HG02973 (cell line): ENCODE data around the gene KCNIP4.
"Not testable (repeated sequence)": the region's sequence is repeated elsewhere in the genome, so short reads cannot be mapped to it uniquely, and the experiment has no call there.

Experiments used
- ATAC-seq: cut with Tn5 transposase; IDR thresholded peaks from one replicate; pipeline ENCODE4 v1.9.1; 2021; ENCODE audit warnings: moderate library complexity; ENCODE audit not compliant: unreplicated experiment

KCNIP4 gene

DNA sequence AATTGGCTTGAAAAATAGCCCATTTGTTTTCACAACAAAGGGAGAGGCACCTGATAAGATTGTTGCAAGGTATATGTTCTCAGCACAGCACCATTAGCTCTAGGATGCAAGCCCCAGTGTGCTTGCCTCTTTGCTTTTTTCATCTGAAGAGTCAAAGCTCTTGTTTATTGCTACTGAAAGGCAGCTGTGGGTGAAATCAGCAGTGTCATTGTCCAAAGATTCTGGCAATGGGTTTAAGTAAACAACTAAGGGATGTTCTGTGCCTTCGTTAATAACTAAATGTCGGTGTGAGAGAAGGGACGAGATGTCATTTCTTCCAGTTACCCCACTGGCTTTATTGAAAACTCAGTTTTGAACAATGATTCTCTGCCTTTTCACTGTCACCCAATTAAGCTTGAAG lies 567.7 kb downstream of the KCNIP4 start:
- no peak for ATAC-seq

DNA sequence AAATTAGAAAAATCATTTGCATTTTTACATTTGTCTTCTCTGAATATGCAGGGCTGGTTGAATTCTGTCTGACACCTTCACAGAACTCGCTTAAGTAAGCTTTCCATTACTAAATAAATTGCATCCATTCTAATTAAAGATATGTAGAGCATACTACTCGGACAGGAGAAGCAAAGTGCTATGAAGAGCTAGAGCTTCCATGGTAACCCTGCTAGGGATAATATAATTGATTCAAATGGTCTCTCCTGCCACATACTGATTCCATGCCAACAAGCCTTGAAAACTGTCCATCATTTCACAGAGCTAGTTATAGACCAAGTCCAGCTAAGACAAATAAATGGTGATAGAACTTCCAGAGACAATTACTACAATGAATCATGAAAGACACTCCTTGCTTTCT lies 571.5 kb downstream of the KCNIP4 start:
- no peak for ATAC-seq

DNA sequence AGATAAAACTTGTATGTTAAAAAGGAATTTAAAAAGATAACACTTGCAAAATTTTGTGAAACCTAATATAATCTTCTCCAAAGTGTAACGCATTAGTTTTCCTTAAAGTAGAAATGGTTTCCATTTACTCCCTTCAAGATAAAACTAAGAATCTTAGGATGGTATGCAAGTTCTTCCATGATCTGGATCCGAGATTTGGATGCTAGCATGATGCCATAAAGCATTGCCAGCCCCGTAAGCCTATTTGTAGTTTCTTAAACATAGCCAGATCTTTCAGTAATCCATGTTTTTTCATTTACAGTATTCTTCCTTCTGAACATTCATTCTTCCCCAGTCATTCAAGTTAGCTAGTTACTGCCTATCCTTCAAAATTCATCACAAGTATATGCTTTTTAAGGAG lies 572.4 kb downstream of the KCNIP4 start:
- ATAC-seq, result no peak

DNA sequence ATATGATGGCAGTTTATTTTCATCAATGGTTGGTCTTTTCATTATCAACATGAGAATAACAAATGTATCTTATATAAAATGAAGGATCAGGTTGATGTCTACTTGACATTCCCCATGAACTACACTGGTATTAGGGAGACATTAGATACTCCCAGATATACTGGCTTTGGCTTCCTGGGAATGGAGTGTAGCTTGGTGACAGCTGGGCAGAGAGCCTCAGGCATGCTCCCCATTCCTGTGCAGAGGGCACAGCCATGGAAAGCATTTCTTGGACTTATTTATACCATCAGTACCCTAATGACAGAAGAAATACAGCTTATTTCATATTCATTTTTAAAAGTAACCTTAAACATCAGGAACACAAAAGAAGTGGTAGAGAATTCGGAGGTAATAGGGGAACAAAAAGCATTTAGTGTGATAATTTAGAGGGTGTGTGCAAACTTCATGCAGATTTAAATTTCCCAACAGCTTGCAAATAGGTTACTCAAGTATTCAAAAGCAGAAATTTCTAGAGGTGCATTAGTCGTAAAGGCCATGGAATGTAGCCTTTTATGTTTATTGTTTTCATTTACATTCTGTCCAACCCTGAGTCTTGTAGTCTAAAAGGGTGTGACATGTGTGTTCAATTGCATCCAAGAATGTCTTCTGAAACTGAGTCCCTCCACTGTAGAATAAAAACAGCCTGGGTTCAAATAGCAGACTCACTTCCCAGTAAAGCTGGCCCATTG lies 573.8 kb downstream of the KCNIP4 start:
- ATAC-seq, result no peak

DNA sequence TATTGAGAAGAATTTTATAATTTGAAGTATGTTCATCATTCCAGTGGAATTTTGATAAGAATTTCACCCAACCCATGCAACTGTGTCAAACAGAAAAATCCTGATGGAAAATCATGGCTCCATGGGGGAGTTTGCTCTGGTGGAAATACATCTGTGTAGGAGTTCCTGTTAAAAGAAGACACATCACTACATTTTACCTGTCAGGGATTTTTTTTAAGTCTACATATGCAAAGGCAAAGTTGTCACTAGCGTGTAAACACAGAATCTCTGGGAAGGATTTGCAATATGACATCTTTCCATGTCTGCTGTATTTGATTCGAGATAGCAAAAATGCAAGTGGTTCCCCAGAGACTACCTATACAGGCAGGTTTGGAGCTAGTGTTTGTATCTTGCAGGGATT lies 581.0 kb downstream of the KCNIP4 start:
- ATAC-seq, result no peak

DNA sequence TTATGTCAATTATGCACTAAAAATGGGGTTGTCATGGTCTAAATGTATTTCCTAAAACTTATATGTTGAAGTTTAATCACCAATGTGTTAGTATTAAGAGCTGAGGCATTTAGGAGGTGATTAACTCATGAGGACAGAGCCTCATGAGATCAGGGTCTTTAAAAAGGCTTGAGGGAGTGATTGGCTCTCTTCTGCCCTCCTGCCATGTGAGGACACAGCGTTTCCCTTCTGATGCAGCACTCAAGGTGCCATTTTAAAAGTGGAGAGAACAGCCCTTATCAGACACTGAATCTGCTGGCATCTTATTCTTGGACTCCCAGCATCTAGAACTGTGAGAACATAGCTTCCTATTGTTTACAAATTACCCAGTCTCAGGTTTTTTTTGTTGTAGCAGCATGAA lies 581.7 kb downstream of the KCNIP4 start:
- no peak for ATAC-seq

DNA sequence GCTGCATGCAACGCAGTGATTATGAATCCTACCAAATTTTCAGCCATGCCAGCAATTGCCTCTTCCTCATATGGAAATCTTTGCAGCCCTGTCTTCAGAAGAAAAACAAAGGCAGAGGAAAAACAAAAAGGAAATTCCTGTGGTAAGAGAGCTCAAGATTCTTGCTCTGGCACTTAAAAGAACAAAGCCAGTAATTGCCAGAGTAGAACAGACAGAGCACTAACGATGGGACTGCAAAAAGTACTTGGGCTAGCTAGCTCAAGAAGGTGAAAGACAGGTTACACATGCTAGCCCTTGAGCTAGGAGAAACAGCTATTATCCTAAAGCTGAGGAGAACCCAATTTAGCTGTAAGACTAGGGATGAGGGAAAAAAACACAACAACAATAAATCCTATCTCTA lies 582.3 kb downstream of the KCNIP4 start:
- ATAC-seq, result no peak

DNA sequence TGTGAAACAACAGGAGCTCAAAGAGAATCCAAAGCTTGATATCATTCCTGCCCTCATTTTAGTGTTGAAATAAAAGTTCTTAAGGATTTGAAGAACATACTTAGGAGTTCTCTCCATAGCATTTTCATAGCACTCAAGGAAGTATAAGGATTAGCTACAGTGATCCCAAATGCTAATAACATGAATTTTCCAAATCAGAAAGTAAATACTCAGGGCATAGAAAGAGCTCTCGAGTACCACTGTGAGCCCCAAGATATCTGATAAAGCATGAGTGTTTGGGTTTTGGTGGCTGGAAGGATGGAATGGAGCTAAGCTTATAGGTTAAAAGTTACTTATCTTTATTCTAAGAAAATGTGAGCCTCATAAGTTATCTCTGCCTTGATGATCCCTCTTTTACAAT lies 584.9 kb downstream of the KCNIP4 start:
- no peak for ATAC-seq

DNA sequence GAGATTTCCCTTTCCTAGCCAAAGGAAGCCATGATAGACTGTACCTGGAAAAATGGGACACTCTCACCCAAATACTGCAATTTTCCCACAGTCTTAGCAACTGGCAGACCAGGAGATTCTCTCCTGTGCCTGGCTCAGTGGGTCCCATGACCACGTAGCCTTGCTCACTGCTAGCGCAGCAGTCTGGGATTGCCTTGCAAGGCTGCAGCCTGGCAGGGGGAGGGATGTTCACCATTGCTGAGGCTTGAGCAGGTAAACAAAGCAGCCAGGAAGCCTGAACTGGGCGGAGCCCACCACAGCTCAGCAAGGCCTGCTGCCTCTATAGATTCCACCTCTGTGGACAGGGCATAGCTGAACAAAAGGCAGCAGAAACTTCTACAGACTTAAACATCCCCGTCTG lies 596.2 kb downstream of the KCNIP4 start:
- not testable (repeated sequence) for ATAC-seq

DNA sequence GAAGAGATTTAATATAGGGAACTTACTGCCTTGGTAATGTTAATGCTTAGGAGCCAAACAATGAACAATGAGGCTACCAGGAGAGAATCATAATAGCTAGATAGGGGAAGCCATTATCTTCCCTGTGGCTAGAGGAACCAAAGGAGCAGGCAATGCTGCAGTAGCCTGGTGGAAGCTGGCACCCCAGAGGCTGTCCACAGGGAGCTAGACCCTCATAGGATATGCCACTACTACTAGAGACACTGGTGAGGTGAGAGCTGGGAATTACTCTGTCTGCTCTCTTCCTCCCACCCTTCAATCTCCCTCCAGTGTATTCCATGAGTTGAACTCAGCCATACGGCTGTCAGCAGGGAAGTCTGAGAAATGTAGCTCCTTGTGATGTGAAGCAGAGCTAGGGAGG lies 601.4 kb downstream of the KCNIP4 start:
- ATAC-seq, result no peak

DNA sequence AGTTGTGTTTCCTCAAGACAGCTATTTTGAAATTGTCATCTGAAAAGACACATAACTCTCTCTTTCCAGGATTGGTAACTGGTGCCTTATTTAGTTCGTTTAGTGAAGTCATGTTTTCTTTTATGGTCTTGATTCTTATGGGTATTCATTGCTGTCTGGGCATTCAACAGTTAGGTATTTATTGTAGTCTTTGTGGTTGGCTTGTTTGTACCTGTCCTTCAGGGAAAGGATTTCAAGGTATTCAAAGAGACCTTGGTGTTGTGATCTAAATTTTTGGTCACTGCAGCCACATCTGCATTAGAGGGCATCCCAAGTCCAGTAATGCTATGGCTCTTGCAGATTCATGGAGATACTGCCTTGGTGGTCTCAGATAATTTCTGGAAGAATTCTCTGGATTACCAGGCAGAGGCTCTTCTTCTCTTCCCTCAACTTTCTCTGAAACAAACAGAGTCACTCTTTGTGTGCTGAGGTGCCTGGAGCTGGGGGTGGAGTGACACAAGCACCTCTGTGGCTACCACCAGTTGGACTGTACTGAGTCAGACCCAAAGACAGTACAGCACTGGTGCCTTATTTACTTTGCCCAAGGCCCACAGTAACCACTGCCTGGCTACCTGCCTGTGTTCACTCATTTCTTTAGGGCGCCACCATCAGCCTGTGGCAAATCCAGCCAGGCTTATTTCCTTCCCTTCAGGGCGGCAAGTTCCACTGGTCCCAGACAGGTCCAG lies 620.4 kb downstream of the KCNIP4 start:
- no peak for ATAC-seq

DNA sequence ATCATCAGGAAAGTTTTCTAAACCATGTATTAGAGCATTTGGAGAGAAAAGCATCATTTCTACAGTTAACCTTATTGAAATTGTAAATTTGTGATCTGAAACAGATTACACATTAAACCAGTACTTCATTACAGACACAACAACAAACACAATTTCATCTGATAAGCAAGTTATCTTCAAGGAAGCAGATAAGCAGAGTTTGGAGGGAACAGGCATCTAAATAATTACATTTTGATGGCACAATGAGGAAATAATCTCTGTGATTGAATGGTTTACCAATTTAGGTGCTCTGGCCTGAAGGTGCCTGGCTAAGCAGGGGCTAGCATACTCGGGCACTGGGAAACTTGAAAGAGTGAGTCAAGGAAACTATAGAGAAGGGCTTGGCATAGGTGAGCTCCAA lies 628.5 kb downstream of the KCNIP4 start:
- no peak for ATAC-seq

DNA sequence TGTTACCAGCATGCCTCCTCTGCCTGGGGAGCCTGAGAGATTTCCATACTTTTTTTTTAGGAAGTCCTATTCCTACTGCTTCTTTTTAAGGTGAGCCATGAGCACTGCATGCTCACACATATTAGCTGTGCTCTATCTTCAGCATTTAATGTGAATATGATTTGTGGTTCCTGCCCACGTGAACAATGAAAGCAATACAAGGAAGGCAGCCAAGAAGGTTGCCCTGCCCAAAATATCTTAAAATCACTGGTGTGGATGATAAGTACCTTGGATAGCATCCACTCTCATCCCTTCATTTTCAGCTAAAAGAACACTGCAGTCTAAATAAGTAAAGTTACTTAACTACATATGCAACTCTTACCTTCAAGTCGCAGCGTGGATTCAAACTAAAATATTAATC lies 640.9 kb downstream of the KCNIP4 start:
- ATAC-seq, result no peak

DNA sequence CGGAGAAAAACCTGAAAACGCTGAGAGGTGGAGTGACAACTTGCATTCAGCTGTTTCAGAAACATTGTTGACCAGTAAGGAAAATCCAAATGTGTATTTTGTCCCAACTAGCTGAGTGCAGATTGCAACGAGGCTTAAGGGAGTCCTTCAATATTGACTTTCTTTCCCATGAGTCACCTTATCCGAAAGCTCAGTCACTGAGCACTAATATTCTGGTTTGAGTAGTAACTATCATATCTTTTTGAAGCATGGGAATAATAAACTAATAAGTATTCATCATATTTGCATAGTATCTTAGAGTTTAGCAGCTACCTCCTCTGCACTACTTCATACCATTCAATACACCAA lies 644.1 kb downstream of the KCNIP4 start:
- no peak for ATAC-seq

DNA sequence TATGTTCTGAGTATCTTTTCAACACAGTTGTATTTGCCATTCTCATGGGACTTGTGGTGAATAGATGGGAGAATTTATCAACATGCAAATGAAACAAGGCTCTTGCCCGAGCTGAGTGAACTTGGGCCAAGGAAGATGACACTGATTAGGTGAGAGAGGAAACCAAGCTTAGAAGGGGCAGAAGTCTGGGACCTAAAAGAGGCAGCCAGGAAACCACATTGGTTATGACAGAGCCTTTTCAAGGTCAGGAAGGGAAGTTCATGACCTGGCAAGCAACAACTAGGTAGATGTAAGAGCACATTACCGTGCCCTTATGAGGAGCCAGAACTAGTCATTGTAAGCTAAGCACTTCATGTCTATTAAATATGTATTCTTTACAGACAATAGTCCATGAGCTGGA lies 658.0 kb downstream of the KCNIP4 start:
- ATAC-seq, result no peak

DNA sequence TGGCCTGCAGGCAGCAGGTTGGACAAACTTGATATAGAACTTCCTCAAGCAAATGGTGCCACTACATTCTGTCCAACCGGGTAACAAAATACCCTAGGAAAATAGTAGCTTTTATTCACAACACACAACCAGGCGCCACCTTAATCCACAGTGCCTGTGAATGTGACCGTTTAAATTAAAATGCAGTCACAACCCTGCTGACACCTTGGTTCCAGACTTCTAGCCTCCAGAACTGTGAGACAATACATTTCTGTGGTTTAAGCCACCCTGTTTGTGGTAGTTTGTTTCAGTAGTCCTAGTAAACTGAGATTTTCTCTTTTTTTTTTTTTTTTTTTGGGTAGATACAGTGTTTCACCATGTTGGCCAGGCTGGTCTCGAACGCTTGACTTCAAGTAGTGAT lies 672.5 kb downstream of the KCNIP4 start:
- ATAC-seq, result no peak

DNA sequence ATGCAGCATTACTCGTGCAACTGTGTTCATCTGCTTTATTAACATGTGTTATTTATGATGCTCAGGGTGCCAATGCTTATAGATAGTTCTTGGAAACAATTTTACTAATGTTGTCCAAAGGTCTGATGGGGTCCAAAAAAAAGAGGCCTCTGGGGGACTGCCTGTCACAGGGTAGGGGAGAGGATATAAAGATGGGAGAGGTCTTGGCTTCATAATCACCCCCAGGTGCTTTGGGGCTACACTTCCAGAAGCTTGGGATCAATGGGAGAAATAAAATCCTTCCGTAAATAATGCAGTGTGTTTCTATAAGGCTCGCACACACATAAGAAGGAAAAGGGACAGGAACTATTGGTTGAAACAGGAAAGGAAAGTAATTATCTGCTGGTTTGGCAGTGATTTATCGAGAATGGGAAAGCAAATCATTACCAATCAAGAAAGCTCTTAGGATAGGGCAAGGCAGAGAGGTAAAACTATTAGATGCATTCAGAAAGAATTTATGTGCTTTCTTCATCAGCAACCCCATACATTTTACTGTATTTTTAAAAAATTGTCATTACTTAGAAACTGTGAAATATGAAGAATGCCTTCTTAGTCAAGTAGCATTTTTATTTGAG lies 677.0 kb downstream of the KCNIP4 start:
- ATAC-seq, result no peak

DNA sequence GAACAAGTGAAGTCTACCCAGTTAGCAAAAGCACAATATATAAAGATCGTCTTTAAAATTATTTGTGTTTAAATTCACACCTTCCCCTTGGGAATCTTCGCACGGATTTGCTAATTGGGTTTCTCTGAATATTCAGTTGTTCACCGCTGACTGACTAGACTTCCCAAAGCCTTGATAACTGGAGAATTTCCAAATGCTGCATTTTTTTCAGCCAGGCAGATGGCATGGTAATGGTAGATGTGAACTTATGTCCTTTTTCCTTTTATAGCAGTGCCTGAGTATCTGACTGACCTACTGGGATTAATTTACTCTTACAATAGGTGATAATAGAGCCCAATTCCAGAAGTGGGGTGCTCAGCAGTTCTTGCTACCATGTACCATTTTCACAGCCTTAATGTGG lies 700.2 kb downstream of the KCNIP4 start:
- no peak for ATAC-seq

DNA sequence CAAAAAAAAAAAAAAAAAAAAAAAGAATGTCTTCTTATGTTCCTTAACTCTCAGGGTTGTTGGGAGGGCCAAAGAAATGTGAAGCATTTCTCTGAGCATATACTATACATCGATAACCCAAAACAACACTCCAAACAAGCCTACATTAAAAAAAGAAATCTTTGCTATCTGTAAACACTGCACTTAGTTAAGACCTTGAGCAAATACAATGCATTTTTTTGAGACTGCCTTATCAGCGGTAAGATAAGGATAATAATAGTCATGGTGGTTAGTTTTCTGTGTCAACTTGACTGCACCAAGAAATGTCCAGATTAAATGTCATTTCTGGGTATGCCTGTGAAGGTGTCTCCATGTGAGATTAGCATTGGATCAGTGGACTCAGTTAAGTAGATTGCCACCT lies 706.4 kb downstream of the KCNIP4 start:
- no peak for ATAC-seq

DNA sequence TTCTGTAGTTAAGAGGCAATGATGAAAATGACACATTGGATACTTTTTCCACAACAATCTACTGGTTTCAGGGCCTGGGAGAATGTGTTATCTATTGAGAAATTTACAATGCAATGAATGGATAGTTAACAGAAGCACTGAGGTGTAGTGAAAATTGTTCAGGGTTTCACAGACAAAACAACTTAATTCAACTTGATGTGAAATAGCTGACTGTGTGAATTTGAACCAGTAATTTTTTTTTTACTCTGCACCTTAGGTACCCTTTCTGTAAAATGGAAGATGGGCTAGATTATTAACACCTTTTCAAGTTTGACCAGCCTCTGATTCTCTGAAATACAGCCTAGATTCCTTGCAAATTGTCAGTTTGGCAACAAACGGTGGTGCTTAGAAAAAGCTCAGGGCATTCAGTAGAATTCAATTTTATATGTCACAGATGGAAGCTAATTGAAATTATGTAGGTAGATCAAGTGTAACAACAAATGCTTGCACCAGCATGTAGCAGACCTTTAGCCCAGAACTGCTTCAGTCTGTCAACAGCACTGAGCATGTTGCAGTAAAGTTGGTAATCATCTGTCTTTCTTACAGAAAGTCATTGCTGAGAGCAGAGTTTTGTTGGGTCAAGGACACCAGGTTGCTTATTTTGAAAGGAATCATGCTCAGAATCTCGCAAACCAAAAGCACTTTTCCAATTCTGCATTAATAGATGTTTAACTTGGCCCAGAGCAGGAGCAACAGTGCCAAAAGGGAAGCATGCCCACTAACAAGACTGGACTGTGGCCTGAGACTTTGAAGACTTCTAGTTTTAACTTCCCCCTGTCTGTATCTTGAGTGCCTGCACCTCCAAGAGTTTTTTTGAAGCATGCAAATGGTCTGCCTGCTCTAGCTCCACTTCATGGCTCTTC lies 721.7 kb downstream of the KCNIP4 start:
- ATAC-seq, result no peak

DNA sequence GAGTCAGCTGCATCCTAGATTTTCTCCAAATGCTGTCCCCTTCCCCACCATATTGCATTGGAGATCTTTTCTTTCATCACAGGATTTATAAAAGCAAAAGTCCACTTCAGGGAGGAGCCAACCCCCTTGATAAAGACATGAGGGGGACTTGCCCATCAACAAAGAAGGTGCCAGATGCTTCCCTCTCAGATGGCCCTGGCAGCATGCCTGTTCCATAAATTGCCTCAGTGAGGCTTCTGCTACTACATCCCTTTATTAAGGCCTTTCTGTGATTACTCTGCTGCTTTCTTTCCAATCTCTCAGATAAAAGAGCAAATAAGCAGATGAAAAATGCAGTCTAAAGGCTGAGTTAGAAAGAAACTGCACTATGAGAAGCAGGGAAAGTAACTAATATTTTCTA lies 736.7 kb downstream of the KCNIP4 start:
- no peak for ATAC-seq
